Activated CD8-positive, alpha-beta memory T cell treated with anti-CD3 and anti-CD28 coated beads, Interleukin-2, amount 50 U/mL, for 1 hour (primary cell): Measurements from ENCODE around the gene TPPP3.

Source experiments
- DNase-seq: peaks from one replicate; pipeline ENCODE4 v3.0.0-alpha.2; 2020; ENCODE audit errors: extremely low read depth

The TPPP3 gene

DNA sequence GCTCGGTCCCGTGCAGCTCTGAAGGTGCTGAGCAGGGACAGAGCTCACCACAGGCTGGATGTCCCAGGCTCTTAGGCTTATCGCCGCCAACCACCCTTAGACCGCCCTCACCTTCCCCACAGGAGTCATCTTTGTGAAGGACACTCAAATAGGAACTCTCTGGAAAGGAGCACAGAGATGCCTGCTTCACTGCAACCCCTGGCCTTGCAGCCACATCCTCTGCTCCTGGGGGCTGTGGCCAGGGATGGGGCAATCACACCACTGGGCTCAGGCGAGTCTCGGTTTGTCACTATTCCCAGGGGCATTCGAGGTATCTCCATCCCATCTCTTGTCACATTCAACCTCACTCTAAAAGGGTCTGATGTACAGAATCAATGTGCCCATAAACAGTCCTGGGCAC, 12.0 kb upstream of the TPPP3 start:
- DNase-seq: no peak

DNA sequence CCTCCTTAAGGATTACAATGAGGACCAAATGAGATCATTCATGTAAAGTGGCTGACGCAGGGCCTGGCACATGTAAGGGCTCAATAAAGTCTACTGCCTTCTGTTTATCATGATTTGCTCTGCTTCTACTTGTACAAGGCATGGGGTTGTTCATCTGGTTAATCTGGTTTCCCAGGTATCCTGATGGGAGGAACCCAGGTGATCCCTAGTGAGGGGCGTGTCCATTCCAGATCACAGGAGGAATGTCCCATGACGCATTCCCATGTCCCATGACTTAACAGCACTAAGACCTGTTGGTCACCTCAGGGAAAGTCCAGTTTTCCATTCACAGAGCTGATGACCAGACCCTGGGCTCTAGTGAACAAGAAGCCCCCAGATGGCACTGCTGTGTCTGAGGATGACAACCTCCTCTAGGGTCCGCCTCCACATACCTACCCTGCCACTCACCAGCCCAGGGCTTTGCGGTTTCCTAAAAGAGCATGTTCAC, 11.5 kb upstream of the TPPP3 start:
- DNase-seq: no peak

DNA sequence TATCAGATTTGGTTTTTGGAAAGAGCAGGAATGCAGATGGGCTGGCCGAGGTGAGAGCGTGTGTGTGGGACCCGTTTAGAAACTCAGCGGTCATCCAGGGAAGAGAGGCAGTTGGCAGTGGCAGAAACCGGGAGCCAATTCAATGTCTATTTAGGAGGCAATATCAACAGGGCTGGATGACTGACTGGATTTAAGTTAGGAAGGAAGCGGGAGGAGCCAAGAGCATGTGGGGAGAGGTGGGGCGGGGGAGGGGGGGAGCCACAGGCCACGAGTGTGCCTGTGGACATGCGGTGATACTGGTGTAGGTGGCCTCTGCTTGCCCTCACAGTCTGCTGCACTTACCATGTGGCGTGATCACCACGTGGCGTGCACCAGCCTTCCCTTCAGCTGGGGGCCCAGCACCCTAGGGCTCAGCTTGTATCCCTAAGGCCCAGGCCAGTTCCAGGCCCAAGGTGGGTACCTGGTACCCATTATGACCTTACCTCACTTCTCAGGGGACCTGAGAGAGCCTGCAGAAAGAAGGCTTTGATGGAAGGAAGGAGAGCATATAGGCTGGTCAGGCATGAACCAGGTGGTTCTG, 10.8 kb upstream of the TPPP3 start:
- no peak for DNase-seq

DNA sequence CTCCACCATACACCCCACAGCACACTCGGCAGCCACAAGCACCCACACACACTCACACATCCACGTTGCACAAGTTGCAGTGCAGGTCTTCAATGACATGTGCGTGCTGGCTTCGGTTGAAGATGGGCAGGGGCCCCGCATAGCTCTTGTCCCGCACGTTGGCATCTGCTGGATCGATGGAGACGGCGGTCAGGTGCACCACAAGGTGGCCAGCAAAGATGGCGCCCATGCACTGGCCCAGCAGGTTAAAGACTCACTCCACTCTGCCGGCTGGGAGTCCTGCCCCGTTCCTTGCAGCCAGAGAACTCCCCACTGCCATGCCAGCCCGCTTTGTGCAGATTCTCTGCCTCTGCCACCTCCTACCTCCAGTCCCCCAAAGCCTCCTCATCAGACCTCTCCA, 7.6 kb upstream of the TPPP3 start:
- DNase-seq: no peak

DNA sequence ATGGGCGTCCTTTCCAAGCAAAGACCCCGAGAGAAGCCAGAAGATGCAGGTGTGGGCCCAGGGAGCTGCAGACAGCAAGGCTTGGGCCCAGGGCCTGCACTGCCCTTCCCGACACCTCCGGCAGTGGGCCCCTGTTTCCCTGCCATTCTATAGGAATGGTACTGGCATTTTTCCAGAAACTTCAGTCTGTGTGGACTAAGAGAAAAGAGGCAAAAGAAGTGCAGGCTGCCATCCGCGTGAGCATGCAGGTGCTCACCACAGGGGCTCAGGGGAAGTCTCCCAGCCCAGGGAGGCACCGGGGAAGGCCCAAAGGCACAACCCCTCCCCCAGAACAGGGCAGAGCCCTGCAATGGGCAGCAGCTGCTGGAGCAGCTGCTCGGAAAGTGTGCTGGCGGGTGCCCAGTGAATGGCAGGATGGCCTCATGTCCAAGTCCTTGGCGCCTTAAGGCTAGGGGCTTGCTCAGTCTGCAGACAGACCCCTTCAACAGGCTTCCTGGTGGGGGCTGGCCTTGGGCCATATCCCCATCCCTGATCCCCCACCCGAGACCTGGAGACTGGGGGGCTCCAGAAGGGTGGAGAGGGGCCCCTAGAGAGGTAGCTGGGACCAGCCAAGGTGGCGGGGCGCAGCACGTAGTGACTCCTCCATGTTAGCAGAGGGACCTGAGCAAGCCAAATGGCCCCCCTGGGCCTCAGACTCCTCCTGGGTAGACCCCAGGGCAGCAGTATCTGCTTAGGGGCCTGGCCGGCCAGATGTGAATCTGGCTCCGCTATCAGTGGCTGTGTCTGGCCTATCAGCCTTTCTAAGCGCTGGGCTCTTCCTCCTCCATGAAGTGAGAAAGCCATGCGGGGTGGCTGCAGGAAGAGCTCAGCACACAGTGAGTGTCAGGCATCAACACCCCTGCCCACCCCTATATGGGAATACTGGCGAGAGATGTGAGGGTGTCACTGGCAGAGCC, 6.7 kb upstream of the TPPP3 start:
- DNase-seq: no peak

DNA sequence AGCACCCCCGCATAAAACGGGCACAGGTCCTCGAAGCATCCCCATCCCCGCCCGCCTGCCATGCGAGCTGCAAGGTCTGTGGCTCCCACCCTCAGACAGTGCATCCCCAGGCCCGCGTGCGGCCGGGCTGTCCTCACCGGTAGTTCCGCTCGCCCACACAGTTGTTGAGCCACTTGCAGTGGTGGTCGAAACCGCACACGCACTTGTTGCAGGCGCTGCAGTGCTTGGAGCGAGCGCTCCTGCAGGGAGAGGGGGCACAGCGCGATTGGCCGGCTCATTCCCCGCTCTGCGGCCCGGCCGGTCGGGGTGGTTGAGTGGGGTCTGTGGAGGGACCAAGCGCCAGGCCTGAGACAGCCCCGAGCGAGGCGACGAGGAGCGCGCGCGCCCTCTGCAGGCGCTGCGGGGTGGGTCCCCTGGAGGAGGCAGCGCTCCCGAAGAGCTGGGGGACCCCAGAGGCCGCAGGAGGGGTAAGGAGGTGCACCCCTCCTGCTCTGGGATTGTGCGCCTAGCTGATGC, 6.0 kb upstream of the TPPP3 start:
- DNase-seq: no peak

DNA sequence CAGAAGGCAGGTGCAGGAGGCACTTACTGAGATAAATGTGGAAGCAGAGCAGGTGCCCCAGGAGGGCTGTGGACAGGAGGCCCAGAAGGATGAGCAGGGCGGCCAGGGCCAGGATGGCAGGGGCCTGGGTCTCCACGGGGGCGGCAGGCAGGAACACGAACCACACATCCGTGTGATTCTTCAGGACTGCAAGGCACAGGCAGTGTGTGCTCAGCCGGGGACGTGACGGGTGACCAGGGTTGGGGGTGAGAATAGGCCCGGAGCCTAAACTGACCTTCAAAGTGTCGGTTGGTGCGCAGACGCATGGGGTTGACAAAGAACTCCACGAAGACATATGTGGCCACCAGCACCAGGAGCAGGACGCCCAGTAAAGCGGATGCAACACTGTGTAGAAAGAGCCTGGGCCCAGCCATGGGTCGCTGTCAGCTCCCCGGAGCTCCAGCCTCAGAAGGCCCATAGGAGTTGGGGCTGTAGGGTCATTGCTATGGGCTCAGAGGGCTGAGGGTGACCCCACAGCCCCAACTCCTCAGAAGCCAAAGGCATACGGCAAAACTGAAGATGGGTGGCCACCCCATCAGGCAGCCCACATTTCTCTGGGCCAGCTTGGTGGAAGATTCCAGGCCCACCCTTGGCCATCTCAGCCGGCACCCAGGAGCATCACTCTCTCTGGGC, 5.4 kb upstream of the TPPP3 start:
- DNase-seq: no peak

DNA sequence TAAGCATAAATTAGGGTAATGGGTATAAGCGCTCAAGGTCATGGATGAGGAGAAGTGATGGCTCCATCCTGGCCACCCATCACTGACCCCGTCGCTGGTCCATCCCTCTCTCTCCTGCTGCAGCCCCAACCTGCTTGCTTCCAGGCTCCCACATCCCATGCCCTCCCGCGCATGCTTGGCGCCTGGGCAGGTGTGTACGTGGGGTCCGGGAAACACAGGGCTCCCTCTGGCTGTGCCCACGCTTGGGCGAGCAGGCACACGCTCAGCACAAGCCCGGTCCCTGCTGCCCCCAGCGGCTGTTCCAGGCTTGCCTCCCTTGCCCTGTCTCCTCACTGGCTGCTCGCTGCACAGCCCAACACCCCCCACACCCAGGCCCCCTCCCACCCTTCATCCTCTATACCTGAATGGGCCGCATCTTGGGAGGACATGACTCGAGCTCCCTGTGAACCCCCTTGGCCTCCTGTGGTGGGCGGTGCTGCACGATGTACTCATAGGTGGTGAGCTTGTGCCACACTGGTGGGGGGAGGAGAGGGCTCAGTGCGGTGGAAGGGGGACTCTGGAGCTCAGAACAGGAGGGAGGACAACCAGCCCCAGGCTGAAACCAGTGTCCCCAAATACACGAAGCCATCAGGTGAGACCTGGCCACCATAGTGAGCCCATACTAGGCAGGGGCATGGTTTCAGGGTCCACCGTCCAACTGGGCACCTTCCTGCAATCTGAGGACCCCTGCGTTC, 4.7 kb upstream of the TPPP3 start:
- DNase-seq: no peak

DNA sequence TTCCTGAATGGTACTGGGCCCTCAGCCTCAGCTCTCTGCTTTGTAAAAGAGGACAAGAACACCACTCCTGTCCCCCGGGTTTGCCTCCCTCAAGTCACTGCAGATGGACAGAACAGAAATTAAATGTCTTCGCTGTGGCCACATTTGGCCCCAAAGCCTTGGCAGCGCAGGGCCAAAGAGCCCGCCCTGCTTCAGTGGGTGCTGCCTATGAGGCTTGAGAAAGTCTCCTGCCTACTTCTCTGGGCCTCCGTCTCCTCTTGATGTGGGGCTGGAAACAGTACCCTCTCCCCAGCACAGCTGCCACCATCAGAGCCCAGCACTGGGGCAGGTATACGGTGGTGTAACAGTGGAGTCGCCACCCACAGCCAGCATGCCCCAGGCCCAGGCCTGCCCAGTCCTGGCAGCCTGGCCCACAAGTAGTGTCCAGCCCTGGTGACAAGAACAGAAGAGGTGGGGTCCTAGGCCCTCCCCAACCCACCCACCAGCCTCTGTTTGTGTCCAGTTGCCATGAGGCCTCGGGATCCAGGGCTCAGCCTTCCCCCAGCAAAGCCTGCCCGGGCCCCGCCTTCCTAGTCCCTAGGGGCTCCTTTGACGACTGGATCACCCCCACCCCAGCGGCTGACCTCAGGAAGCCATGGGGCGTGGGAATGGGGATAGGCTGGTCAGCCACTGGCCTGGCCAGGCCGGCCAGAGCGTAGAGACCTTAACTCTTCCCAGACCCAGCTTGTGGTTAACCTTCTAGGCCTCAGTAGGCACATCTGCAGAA, 3.9 kb upstream of the TPPP3 start:
- no peak for DNase-seq

DNA sequence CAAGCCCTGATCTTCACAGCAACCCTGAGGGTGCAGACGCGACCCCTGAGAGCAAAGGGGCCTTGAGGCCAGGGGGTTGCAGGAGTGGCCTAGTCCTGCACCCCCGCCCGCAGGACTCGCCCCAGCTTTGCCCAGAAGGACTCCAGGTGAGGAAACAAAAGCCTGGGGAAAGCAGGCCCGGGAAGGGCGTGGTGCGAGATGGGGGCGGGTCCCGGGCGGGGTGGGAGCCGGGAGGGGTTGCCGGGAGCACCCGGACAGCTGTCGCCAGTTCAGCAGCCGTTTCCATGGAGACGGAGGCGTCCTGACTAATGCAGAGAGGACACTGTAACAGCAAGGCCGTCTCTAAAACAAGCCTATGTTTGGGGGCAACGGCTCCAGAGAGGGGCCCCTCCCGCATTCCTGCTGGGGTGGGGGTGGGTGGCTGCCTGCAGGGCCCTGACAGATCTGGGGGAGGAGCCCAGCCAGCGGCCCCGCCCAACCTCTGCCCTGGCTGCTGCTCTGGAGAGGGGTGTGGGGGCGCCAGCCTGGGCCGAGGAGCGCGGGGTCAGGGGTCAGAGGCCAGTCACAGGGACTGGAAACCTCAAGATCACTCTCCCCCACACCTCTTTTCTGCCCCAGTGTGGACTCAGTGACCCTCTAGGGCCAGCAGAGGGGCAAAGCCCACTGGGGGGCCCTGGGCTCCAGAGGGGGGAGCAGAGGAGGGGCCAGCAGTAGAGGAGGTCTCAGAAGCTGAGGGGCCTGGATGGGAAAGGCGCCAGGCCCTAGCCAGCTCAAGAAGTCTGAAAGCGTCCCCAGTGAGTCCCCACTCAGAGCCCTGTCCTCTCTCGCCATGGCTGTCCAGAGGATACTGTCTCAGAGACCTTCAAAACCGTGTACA, 3.1 kb upstream of the TPPP3 start:
- DNase-seq: no peak

DNA sequence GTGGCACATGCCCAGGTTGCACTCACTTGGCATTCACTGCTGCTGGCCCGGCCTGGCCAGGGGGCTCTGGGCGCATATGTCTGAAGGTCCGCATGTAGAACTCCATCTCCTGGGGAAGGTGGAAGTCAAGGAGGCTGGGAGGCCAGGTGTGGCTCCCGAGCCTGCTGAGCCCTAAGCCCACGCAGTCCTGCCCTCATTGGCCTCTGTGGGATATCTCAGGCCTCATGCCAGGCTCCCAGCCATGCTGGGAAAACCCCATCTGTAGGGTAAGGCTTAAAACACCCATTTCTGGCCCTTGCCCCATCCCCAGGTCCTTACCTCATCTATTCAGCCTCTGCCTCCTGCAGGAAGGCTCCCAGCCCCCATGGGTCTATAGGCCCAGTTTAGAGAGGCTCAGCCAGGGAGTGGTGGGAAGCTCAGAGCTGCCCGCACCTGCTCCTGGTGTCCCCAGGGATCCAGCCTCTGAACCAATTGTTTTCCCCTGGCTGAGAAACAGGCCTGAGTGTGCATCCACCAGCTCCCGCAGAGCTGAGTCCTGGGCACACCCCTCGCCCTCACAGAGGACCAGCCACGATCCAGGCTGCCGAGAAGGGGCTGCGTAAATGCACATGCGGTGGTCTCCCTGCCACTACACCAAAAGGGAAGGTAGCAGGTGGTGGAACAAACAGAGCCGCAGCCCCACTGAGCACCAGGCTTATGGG, 2.3 kb upstream of the TPPP3 start:
- no peak for DNase-seq

DNA sequence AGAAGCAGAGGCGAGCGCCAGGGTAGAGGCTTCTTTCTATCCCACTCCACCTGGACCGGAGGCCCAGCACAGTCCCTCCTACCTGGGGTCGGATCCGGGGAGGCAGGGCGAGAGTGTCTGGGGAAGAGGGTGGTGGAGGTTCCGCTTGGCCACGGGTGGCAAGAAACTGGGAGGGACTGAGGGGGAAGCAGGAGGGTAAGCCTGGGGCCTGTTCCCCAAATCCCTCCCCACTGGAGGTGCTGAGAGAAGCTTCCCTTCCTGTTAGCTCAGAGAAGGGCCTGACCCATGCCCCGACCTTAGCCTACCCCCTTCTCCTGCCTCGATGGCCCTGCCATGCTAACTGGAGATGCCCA, 1.8 kb upstream of the TPPP3 start:
- DNase-seq: no peak

DNA sequence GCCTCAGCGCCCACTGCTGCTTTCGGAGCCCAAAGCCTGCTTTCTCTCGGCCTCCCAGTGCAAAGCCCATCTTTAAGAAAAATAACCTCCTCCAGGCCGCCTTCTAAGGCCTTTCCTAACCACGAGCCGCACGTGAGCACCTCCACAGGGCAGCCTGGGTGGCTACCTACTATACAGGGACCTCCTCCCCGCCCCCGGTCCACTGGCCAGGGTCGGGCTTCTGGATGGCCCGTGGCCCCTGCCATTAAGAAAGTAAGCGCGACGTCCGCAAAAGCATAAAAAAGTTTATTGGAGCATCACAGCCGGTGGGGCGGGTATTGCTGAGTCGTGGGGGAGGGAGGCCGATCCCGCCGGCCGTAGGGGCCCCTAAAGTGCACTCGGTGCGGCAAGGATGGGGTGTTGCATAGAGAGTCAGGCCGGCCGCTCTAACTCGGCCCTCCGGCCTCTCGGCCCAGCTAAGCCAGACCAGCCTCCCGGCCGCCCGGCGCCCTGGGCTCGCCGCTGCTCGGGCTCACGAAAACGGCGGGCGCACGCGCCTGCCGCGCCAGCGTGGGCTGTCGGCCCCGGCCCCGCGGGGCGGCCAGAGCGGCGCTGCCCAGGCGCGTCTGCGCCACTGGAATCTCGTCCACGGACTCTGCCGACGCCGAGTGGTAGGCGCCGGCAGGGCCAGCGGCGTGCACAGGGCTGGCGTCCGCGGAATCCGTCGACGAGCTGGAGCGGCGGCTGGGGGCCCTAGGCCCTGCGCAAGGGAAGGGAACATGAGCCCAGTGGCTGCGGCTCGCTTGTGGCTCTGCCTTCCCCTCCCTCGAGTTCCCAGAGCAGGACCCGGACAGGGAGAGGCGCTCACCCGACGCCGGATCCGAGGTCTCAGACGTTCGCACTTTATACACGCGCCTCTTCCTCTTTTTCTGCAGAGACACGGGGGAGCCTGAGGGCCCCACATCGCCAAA, 1.1 kb upstream of the TPPP3 start:
- no peak for DNase-seq

DNA sequence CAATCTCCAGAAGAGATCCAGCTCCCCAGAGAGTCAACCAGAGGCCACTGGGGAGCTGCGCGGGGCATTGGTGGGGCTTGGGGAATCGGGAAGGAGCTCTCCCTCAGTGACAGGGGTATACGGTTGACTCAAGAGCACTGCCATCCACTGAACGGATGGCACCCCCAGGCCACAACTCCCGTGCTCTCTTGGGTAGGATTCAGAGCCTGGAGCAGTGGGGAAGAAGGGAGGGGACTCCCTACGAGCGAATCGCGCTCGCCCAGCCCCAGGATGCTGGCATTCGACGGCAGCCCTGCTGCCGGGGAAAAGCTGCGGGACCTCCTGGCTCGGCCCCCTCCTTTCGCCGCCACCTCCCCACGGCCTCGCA, 473 bp upstream of the TPPP3 start:
- no peak for DNase-seq

DNA sequence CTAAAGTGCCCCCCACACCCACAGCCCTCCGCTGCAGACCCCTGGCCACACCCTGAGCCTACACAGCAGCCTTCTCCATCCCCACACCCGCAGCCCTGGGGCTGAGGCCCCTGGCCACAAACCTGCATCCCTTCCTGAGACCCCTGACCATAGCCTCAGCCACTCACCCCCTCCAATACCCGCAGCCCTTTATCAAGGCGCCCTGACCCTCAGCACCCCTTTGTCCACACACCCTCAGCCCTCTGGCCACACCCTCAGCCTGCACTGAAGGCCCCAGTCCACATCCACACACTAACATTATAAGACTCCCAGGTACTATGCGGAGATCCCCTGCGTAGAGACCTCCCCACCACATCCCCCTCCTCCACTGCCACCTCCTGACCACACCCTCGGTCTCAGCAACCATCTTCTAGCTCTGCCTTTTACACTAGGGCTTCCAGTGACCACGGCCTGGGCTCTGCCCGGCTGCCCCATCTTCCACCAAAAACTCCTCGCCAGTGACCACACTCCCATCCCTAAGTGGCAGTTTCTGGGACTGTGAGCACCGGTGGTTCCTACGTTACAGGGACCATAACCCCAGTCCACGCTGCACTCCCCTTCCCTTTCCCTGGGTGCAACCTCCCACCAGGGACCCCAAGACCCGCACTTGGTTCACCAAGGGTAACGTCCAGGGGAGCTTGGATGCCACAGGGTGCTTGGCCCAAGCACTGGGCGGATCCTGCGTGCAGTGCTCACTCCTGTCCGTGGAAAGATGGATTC, 818 bp downstream of the TPPP3 start:
- DNase-seq: no peak

DNA sequence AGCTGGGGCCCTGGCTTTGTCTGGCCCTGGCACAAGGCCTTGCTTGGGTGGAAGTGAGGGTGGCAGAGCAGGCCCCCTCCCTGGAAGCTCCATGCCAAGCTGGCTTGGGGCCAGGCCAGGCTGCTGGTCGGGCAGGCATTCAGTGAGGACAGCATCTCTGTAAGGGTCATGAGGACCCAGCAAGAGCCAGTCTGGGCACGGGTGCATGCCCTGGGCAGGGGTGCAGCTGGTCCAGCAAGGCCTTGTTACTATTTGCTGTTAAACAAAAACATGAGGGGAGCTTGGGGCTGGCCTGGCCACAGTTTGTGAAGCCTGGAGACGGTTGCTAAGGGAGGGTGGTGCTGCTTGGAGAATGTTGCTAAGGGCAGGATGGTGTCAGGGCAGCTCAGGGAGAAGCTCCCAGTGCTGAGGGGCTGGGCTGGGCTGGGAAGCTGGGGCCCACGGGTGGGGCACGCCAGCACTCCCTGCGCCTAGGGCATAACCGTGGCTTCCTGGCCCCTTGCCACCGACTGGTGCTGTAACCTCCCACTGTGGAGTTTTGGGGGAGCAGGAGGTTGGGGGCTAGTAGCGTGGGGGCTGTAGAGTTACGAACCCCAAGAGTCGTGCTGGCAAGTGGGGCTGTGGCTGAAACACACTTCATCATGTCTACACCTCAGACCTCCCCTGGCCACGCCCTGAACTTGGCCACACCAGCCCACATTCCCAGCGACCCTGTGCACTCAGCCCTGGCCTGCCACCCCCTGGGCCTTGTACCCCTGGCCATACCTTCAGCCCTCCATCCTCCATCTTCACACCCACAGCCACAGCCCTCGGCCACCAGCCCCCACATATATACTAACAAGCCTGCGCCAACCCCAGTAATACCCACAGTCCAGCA, 1.6 kb downstream of the TPPP3 start:
- DNase-seq: no peak
